ENCODE results near the gene ARL10.
A peak's percentile ranks its signal among the peaks of the same experiment; 100 is the strongest.

Gene ARL10

DNA sequence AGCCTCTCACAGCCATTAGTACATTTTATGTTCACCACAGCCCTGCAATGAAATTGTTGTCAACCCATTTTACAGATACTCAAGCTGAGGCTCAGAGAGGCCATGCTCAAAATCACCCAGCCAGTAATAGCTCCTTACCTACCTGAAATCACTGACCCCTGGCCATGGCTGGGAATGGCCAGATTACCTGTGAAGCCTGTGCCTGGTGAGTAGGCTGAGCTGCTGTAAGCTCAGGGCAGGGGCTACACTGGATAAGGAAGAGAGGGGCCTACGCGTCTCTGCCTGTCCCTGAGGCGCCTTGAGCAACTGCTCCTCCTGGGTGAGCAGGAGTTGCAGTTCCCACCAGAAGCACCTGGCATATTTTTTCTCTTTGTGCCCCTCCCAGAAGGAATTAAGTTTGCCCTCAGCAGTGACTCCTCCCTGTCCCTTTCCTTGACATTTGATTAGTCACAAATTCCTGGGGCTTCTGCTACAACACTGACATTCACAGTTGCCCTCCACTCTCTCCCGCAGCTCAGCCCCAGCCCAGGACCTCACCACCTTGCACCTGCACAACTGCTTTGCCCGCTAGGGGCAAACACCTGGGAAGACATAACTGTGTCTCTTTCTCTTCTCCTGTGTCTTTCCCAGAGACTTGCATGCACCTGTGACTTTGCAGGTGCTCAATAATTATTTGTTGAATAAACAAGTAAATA lies 45.3 kb downstream of the ARL10 start:
- DNase-seq (ENCODE audit: low read depth, low spot score), result no peak

DNA sequence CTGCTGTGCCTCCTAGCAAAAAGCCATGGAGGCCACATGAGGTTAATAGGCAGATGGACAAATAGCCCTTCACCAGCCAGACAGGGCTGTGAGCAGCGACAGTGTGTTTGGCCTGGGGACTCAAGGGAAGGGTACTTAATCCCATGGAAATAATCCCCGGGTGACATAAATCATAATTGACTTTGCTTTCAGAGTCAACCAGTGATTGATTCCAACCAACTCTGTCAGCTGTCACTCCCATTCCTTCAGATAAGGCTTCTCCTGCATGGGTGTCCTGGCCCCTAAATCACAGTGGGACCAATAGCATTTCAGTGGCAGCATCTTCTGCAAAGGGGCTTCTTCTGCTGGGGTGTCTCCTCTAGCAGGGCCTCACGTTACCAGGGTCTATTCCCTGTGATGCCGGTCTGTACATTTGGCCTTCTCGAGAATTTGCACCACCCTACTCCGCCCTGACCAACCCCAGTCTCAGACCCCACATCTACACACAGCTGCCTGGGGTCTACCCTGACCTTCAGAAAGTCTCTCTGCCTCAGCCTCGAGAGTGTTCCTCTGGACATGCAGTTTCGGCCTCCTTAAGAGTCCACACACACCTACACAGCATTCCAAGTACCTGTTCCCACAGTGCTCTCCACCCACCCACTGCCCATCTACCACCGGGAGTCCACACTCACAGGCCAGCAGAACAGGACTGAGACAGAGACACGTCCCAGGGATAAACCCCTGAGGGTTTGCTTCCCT lies 47.4 kb downstream of the ARL10 start:
- no peak for DNase-seq (ENCODE audit: low read depth, low spot score)

DNA sequence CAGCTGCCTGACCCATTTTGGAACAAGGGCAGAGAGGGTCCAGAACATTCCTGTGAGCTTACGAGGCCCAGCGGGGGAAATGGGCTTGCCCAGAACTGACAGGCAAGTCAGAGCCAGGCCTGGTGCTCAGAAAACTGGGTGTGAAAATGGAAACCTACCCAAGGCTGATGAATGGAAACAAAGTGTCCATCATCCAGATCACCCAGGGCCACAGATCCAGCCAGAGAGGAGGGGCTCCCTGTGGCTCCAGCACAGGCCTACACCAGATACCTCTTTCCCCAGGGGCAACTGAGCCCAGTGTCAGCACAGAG lies 47.9 kb downstream of the ARL10 start:
- DNase-seq (ENCODE audit: low read depth, low spot score), result no peak

DNA sequence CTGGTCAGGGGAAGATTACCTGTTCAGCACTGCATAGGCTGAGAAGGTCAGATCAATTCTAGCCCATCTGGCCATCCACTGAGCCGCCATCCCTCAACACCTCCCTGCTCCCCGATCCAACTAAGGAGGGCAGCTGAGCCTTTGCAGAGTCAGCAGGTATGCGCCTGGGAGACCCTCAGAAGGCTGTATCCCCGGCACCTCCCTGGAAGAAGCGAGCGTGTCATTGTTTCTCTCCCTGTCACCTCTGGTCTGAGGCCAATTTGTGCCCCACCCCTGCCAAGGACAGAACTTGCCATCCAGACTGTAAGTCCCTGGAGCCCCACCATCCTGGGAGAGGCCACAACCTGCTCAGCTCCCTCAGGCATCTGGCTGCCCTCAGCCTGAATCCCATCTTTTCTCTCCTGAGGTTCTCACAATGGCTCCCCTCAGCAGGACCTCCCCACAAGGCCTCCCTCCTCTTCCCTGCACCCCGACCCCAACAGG lies 48.5 kb downstream of the ARL10 start:
- DNase-seq (ENCODE audit: low read depth, low spot score), result no peak

DNA sequence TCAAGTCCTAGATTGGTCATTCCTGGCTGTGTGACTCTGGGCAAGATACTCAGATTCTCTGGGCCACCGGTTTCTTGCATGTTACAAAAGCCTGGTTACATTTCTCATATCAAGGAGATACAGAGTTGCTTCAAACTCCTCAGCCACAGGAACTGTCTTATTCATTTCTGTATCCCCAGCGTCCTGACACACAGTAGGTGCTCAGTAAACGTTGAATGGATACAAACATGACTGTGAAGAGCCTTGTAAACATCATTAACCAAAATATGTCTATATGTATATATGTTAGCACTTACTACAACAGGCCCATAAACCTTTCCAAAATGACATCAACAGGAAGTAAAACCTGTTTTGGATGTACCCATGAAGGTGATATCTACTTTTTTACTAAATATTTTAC lies 49.4 kb downstream of the ARL10 start:
- no peak for DNase-seq (ENCODE audit: low read depth, low spot score)

DNA sequence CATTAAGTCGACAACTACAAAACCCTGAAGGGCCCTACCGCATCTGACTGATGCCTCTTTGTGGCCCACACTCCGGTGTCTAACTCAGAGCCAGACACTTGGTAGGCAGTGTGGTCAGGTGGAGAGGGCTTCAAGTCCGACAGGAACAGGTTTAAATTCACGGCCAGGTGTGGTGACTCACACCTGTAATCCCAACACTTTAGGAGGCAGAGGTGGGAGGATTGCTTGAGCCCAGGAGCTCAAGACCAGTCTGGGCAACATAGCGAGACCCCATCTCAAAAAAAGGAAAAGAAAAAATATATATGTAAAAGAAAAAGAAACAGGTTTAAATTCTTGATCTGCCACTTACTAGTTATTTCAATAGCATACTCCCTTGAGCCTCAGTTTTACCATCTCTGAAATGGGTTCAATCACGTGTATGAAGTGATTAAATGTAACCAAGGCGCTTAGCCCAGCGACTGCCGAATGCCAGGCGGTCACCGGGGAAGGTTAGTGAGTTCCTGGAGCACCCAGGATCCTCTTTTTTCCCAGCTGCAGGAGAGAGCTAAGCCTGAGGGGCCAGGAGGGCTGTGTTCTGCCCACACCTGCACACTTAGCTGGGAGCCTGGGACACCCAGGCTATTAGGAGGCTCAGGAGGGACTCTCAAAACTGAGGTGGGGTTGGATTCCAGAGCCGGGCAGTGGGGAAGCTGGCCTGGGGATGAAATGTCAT lies 50.1 kb downstream of the ARL10 start:
- DNase-seq (ENCODE audit: low read depth, low spot score), result no peak

DNA sequence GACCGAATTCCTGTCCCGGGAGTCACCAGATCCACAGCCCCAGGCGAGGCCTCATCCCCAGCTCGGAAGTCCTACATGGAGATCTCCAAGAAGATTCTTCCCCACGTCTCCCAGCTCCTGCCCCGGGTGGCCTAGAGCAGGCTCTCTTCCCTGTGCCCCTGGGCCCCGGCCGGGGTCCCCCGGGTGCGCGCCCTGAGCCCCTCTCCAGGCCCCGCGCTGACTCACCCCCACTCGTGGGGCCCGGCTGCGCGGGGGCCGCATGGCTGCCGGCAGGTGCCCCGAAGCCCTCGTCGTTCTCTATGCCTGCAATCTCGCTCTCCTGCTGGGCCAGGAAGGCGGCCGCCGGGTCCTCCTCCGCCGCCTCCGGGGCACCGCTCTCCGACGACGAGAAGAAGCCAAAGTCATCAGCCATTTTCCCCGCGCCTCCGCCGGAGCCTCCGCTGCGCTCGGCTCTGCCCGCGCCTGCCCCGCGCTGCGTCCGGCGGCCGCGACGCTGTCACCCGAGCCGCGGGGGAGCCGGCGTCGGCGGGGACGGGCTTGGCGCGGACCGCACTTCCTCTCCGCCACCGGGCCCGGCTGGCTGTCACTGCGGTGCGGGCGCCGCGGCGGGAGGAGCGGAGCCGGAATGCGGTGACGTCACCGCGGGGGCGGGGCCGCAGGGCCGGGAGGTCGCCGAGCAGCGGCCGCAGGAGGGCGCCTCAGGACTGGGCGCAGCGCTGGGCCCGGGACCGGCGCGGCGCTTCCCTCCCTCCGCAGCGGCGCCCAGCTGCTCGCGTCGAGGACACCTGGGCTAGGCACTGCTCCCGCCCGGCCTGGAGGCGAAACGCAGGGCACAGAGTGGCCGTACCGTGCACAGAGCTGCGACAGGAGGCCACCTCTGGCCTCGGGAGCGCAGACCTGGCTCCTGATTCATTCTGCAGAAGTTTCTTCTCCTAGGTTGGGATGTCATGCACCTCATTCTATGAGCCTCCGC lies 51.0 kb downstream of the ARL10 start, which contains the start of gene CLTB:
TSS of gene CLTB (minus strand) at position 588 of the 973 bp plus-strand sequence. CDS start at position 412, 176 bp downstream.
- peak; percentile 72 for DNase-seq (ENCODE audit: low read depth, low spot score)

DNA sequence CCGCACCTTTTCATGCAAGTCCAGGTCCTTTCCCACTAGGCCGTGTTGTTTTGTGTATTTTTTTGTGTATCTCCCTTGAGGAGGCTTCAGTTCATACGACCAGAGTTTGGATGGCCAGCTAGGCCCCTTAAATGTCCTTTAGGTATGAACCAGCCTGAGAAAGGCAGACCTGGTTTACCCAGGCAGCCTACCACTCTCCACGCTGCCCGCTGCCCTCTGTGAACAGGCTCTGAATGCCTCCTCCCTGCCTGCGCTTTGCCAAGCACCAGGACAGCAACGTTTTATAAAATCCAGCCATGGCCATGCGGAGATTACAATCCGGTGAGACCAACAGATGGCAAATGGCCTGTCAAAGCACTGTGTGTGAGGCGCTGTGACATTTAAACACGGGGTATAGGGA lies 51.7 kb downstream of the ARL10 start:
- DNase-seq (ENCODE audit: low read depth, low spot score), result no peak

DNA sequence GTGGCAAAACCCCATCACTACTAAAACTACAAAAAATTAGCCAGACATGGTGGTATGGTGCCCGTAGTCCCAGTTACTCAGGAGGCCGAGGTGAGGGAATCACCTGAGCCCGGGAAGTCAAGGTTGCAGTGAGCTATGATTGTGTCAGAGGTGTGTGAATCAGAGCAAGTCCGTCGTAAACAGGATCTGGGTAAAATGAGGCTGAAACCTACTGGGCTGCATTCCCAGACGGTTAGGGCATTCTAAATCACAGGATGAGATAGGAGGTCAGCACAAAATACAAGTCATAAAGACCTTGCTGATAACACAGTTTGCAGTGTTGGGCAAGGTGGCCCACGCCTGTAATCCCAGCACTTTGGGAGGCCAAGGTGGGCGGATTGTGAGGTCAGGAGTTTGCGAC lies 53.0 kb downstream of the ARL10 start:
- no peak for DNase-seq (ENCODE audit: low read depth, low spot score)

DNA sequence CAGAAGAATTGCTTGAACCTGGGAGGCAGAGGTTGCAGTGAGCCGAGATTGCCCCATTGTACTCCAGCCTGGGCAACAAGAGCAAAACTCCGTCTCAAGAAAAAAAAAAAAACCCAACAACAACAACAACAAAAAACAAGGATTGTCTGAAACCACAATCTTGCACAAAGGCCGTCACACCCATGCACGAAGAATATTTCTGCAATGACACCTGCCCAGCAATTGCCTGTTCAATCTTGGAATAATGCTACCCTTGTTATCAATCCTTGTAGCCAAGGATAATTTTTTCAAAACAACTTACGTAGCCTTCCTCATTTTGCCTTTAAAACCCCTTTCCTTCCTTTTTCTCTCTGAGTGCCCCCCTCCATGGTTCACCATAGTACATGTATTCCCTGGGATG lies 54.8 kb downstream of the ARL10 start:
- DNase-seq (ENCODE audit: low read depth, low spot score), result no peak

DNA sequence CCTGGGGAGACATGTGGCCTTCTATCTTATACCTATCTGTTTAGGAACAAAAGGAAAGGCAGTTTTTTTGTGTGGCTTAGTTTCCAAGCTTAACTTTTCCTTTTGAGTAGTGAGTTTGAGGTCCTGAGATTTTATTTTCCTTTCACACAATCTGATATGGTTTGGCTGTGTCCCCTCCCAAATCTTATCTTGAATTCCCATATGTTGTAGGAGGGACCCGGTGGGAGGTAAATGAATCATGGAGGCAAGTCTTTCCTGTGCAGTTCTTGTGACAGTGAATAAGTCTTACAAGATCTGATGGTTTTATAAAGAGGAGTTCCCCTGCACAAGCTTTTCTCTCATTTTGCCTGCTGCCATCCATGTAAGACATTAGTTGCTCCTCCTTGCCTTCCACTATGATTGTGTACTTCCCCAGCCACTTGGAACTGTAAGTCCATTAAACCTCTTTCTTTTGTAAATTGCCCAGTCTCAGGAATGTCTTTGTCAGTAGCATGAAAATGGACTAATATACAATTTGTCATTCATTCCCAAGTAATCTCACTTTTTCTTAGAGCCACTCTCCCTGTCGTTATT lies 55.8 kb downstream of the ARL10 start:
- no peak for DNase-seq (ENCODE audit: low read depth, low spot score)

DNA sequence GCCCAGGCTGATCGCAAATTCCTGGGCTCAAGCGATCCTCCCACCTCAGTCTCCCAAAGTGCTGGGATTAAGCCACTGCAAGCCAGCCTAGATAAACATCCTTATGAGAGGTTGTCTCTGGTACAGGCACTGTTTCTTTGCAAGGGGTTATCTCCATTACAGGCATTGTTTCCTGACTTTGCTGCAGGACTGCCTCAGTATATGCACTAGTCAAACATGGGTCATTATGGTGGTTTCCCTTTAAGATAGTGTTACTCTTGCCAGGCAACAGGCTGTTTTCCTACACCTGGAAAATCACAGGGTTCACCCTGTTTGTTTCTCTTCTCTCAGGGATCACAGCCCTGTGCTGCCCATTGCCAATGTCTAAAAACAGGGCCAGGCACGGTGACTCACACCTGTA lies 58.9 kb downstream of the ARL10 start:
- DNase-seq (ENCODE audit: low read depth, low spot score), result no peak

DNA sequence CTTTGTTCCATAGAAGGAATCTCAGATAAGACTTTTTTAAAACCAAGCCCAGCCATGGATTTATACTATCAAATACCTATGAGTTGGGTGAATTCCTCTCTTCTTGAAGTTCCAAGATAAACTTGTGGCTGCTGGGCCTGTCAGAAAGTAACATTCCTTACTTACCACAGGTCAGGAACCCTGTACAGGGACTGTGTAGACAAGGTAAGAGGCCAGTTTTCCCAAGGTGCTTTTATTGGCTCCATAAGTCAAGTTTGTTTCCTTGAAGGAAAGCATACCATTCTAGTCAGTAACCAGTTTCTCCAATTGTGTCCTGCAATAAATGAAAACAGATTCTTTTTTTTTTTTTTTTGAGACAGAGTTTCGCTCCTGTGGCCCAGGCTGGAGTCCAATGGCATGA lies 59.9 kb downstream of the ARL10 start:
- no peak for DNase-seq (ENCODE audit: low read depth, low spot score)

DNA sequence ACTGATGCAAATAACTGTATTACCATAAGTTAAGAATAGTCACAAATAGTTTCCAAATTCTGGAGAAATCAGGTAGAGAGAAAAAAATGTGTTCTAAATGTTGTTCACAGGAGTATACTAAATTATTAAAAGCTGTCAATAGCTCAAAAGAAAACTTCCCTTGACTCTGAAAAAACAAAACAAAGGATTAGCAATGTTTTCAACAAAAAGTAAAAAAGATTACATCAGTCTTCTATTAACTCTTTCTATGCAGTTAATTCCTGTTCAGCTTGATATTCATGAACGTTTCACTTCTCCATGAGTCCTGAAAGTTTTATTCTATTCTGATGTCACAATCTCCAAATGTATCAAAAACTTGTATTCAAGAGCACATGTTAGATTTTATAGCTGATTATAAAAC lies 60.5 kb downstream of the ARL10 start:
- DNase-seq (ENCODE audit: low read depth, low spot score), result no peak

DNA sequence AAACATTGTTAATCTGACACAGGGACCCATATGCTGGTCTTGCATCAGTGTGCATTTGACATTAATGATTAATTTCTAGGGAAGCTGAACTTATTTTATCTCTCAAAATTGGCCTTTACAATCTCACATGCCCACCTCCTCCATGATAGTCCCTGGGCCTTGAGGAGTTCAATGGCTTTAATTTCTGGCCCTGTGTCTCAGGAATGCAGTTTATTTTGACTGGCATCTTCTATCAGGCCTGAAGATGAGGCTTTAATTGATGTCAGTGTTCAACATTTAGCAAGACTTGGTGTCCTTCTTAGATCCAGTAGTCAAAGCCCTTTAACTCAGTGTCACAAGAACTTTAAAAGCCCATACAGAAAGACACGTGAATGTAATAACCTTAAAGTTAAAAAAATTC lies 61.6 kb downstream of the ARL10 start:
- no peak for DNase-seq (ENCODE audit: low read depth, low spot score)

DNA sequence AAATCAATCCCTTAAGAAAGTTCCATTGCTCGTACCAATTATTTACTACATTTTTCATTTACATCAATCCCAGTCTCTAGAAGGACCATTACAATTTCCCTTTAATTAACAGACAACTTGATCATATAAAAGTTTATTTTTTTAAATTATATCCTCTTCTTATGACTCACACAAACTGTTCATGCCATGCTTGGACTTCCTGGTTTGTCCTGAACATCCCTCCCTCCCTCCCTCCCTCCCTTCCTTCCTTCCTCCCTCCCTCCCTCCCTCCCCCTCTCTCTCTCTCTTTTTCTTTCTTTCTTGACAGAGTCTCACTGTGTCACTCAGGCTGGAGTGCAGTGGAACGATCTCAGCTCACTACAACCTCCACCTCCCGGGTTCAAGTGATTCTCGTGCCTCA lies 62.7 kb downstream of the ARL10 start:
- no peak for DNase-seq (ENCODE audit: low read depth, low spot score)

DNA sequence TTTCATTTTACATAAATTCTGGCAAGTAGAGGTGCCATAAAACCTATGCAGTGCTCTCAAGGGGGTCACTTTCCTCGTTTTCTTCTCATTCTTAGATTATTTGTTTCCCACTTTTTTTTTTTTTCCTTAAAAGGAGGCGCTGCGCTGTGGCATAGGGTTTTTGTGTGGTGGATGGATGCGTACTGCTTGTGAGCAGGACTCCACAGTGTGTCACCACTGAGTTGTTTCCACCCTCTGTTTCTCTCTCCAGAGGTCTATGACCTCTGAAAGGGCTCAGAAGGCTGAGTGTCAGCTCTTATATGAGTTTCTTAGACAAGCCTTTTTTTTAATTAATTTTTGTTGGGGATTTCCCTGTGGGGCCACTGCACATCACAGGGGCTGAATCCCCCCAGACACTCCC lies 64.7 kb downstream of the ARL10 start:
- no peak for DNase-seq (ENCODE audit: low read depth, low spot score)

Measured in activated naive CD8-positive, alpha-beta T cell treated with anti-CD3 and anti-CD28 coated beads, Interleukin-2, amount 50 U/mL, for 16 hours (primary cell).